LNCaP clone FGC (cell line): ENCODE results near the gene PXT1.

Experiments
- DNase-seq: peaks from one replicate; pipeline ENCODE4 v3.0.0-alpha.2; 2011; ENCODE audit warnings: low read depth
- H3K4me3 ChIP-seq: 2 replicates; pipeline ENCODE4 v1.5.1; 2011; ENCODE audit warnings: mild to moderate bottlenecking, low read depth, low read length, control low read depth
- CTCF ChIP-seq: IDR thresholded peaks from 2 replicates; pipeline ENCODE4 v1.5.1; 2012; ENCODE audit warnings: mild to moderate bottlenecking; ENCODE audit not compliant: control insufficient read depth, insufficient read depth; ENCODE audit errors: extremely low read depth

Gene PXT1

GRCh38 chr6:36381502-36382389, 60.9 kb downstream of the PXT1 start:
- TF ChIP-seq CTCF: no peak
- no peak for DNase-seq
- no peak overlapping the region for H3K4me3 ChIP-seq

GRCh38 chr6:36380166-36380565, 62.5 kb downstream of the PXT1 start:
- H3K4me3 ChIP-seq: no peak overlapping the region
- no peak for DNase-seq
- TF ChIP-seq CTCF: no peak

- no peak overlapping the region for H3K4me3 ChIP-seq
- TF ChIP-seq CTCF: no peak
- DNase-seq: no peak
These were observed 63.7 kb downstream of the PXT1 start for GRCh38 chr6:36378936-36379335.

- no peak for TF ChIP-seq CTCF
- DNase-seq: no peak
- no peak overlapping the region for H3K4me3 ChIP-seq
These were observed 64.3 kb downstream of the PXT1 start for GRCh38 chr6:36378243-36378920.

- no peak overlapping the region for H3K4me3 ChIP-seq
- no peak for DNase-seq
- no peak for TF ChIP-seq CTCF
These were observed 65.1 kb downstream of the PXT1 start for GRCh38 chr6:36377594-36377993.

GRCh38 chr6:36376742-36377141, 65.9 kb downstream of the PXT1 start:
- no peak for DNase-seq
- no peak overlapping the region for H3K4me3 ChIP-seq
- no peak for TF ChIP-seq CTCF
